EL (cell line): ENCODE results near the gene ZGPAT.

ENCODE experiments used
- DNase-seq: peaks from one replicate; pipeline ENCODE4 v3.0.0-alpha.2; 2016

ZGPAT gene

DNA sequence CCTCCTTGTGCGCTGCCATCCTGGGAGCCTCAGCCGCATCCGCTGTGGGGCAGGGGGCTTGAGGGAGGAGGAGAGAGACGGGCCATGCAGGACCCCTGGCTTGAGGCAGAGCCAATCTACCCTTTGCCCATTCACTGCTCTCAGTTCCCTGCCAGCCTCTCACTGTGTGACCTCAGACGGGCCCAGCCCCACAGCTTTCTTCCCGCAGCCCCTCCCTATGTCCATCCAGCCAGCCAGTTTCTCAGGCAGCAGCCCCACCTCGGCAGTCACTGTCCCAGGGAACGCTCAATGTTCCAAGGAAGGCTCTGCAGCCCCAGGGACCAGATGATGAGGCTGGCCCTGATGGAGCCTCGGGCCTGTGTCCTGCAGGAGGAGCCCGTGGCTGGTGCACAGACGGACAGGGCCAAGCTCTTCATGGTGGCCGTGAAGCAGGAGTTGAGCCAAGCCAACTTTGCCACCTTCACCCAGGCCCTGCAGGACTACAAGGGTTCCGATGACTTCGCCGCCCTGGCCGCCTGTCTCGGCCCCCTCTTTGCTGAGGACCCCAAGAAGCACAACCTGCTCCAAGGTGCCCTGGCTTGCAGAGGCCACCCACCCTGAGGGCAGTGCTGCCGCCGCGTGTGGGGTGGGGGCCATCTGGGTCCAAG is 15.3 kb upstream of the ZGPAT start:
- peak; percentile 28 for DNase-seq

DNA sequence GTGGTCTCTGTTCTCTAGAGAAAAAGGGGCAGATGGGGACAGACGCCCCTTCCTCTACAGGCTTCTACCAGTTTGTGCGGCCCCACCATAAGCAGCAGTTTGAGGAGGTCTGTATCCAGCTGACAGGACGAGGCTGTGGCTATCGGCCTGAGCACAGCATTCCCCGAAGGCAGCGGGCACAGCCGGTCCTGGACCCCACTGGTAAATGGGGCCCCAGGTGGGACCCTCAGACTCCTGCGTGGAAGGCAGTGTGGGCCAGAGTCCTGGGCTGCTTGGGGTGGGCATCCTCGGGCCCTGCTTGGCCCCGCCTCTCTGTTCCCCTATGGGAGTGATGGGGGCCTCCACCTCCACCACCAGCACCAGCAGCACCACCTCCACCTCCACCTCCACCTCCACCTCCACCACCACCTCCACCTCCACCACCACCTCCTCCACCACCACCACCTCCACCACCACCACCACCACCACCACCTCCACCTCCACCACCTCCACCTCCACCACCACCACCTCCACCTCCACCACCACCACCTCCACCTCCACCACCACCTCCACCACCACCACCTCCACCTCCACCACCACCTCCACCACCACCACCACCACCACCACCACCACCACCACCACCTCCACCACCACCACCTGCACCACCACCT is 14.6 kb upstream of the ZGPAT start:
- no peak for DNase-seq

DNA sequence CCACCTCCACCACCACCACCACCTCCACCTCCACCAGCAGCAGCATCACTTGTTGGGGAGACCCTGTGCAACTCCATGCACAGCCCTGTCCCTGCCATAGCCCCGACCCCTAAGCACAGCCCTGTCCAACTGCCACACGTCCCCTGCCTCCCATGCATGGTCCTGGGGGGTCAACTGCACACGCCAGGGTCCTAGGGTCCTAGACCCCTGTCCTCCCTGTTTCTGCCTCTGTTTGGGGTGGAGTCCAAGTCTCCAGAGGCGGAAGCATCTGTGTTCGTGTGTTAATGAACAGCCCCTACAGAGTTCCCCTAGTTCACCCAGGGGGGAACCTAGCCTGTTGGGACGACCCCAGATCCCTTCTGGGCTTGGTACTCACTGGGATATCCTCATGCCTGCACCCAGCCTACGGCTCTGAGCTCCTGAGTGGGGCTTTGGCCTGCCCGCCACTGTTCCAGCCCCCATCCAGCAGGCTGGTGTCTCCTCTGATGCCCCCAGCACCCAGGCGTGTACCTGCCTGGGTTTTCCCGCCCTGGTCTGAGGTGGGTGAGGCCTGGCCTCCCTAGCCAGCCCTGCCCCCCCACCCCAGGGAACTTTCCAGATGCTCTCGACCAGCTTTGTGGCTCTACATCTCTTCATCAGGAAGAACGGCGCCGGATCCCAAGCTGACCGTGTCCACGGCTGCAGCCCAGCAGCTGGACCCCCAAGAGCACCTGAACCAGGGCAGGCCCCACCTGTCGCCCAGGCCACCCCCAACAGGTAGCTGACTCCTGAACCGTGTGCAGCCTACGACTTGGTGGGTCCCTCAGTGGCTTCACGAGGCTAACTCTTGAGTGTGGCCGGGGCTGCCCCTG is 13.9 kb upstream of the ZGPAT start:
- DNase-seq = no peak

DNA sequence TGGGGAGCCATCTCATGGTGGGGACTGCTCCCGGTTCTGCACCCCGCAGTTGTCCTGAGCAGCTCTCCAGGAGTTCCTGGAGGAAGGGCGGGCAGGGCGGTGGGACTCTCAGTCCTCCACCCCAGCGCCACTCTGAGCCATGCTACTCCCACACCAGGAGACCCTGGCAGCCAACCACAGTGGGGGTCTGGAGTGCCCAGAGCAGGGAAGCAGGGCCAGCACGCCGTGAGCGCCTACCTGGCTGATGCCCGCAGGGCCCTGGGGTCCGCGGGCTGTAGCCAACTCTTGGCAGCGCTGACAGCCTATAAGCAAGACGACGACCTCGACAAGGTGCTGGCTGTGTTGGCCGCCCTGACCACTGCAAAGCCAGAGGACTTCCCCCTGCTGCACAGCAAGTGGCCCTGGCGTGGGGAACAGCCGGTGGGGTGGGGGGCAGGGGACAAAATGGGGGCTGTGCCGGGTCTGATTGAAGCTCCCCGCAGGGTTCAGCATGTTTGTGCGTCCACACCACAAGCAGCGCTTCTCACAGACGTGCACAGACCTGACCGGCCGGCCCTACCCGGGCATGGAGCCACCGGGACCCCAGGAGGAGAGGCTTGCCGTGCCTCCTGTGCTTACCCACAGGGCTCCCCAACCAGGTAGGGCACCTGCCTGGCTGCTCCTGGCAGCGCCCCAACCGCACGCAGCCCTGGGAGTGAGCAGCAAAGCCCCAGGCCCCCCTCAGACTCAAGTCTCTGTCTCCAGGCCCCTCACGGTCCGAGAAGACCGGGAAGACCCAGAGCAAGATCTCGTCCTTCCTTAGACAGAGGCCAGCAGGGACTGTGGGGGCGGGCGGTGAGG is 13.0 kb upstream of the ZGPAT start:
- no peak for DNase-seq

DNA sequence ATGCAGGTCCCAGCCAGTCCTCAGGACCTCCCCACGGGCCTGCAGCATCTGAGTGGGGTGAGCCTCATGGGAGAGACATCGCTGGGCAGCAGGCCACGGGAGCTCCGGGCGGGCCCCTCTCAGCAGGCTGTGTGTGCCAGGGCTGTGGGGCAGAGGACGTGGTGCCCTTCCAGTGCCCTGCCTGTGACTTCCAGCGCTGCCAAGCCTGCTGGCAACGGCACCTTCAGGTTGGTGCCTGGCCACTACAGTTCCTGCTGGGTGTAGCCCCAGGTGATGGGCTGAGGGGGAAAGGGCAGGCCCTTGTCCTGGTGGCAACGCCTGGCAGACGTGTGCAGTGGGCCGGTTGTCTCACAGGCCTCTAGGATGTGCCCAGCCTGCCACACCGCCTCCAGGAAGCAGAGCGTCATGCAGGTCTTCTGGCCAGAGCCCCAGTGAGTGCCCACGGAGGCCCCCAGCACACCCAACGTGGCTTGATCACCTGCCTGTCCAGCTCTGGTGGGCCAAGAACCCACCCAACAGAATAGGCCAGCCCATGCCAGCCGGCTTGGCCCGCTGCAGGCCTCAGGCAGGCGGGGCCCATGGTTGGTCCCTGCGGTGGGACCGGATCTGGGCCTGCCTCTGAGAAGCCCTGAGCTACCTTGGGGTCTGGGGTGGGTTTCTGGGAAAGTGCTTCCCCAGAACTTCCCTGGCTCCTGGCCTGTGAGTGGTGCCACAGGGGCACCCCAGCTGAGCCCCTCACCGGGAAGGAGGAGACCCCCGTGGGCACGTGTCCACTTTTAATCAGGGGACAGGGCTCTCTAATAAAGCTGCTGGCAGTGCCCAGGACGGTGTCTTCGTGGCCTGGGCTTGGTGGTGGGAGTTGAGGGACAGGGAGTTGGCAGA is 12.2 kb upstream of the ZGPAT start:
- no peak for DNase-seq

DNA sequence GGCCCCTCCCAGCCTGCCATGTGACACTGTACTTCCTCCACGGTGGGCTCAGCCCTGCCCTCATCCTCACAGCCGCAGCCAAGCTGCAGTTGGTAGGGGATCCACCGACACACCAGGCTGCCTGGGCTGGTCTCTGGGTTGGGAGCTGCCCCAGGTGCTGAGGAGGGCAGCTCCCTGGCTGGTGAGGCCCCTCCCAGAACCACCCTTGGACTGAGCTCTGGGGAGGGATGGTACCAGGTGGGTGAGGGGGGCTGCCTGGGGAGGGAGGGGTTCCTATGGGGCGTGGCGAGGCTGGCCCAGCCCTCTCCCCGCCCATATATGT is 11.6 kb upstream of the ZGPAT start:
- DNase-seq = no peak

DNA sequence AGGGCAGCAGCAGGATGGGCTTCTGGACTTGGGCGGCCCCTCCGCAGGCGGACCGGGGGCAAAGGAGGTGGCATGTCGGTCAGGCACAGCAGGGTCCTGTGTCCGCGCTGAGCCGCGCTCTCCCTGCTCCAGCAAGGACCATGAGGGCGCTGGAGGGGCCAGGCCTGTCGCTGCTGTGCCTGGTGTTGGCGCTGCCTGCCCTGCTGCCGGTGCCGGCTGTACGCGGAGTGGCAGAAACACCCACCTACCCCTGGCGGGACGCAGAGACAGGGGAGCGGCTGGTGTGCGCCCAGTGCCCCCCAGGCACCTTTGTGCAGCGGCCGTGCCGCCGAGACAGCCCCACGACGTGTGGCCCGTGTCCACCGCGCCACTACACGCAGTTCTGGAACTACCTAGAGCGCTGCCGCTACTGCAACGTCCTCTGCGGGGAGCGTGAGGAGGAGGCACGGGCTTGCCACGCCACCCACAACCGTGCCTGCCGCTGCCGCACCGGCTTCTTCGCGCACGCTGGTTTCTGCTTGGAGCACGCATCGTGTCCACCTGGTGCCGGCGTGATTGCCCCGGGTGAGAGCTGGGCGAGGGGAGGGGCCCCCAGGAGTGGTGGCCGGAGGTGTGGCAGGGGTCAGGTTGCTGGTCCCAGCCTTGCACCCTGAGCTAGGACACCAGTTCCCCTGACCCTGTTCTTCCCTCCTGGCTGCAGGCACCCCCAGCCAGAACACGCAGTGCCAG is 11.0 kb upstream of the ZGPAT start, which contains the start of gene TNFRSF6B:
Gene TNFRSF6B (plus strand): TSS at position 25 of the 729 bp plus-strand sequence. CDS start 116 bp downstream, at position 141.
- no peak for DNase-seq

DNA sequence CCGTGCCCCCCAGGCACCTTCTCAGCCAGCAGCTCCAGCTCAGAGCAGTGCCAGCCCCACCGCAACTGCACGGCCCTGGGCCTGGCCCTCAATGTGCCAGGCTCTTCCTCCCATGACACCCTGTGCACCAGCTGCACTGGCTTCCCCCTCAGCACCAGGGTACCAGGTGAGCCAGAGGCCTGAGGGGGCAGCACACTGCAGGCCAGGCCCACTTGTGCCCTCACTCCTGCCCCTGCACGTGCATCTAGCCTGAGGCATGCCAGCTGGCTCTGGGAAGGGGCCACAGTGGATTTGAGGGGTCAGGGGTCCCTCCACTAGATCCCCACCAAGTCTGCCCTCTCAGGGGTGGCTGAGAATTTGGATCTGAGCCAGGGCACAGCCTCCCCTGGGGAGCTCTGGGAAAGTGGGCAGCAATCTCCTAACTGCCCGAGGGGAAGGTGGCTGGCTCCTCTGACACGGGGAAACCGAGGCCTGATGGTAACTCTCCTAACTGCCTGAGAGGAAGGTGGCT is 10.4 kb upstream of the ZGPAT start:
- DNase-seq = no peak

DNA sequence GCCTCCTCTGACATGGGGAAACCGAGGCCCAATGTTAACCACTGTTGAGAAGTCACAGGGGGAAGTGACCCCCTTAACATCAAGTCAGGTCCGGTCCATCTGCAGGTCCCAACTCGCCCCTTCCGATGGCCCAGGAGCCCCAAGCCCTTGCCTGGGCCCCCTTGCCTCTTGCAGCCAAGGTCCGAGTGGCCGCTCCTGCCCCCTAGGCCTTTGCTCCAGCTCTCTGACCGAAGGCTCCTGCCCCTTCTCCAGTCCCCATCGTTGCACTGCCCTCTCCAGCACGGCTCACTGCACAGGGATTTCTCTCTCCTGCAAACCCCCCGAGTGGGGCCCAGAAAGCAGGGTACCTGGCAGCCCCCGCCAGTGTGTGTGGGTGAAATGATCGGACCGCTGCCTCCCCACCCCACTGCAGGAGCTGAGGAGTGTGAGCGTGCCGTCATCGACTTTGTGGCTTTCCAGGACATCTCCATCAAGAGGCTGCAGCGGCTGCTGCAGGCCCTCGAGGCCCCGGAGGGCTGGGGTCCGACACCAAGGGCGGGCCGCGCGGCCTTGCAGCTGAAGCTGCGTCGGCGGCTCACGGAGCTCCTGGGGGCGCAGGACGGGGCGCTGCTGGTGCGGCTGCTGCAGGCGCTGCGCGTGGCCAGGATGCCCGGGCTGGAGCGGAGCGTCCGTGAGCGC is 9.8 kb upstream of the ZGPAT start:
- DNase-seq = no peak

DNA sequence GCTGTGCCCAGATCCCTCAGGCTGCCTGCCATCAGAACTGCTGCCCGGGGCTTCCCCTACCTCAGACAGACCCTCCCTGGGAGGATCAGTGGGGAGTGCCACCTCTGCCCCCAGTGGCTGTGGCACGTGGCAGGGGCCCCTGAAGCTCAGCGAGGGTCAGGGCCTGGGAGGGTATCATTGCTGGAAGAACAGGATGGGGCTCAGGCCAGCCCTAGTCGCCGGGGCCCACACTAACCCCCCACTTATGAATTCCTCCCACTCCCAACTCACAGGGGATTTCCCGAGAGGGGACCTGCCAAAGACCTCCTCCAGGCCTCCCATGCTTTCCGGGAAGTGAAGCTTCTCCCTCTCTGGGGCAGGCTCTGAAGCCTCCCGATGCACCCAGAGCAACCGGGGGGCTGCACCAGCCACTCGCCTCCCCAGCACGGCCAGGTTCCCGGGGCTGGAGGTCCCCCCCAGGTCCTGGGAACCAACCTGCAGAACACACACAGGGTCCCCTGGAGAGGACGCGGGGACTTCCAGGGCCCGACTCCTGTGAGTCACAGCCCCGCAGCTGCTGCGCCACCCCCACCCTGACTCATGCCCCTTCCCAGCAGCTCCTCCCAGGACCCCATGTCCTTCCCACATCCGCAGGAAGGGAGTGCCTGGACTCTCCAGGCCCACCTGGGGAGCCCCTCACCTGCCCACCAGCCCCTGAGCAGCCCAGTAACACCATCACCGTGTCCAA is 8.9 kb upstream of the ZGPAT start:
- peak; percentile 93 for DNase-seq

DNA sequence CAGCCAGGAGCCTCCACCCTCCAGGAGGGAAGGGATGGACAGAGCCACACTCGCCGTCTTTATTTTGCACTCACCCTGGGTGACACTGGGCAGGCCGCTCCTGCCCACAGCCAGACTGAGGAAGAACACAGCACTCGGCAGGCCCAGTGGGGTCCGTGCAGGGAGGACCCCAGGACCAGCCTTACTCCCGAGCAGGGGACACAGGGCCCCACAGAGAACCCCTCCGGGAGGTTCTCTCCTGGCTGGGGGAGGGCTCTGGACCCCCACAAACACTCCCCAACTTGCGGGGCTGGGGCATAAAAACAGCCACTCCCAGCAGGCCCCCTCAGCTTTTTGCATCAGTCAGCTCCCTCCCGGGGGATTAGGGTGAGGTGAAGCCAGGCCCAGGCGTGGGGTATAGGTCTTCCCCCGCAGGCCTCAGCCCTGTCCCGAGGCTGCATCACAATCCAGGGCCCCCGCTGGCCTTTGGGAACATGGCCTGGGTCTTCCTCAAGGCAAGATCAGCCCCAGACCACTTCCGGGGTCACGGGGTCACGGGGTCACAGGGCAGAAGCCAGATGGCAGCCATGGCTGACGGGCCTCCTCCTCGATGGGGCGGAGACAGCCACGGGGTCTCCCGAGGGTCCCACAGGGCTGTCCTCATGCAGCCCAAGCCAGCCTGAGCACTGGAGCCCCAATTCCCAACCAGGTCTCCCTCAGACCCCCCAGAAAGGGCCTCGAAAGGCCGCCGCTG is 8.2 kb upstream of the ZGPAT start:
- DNase-seq = peak; percentile 8

DNA sequence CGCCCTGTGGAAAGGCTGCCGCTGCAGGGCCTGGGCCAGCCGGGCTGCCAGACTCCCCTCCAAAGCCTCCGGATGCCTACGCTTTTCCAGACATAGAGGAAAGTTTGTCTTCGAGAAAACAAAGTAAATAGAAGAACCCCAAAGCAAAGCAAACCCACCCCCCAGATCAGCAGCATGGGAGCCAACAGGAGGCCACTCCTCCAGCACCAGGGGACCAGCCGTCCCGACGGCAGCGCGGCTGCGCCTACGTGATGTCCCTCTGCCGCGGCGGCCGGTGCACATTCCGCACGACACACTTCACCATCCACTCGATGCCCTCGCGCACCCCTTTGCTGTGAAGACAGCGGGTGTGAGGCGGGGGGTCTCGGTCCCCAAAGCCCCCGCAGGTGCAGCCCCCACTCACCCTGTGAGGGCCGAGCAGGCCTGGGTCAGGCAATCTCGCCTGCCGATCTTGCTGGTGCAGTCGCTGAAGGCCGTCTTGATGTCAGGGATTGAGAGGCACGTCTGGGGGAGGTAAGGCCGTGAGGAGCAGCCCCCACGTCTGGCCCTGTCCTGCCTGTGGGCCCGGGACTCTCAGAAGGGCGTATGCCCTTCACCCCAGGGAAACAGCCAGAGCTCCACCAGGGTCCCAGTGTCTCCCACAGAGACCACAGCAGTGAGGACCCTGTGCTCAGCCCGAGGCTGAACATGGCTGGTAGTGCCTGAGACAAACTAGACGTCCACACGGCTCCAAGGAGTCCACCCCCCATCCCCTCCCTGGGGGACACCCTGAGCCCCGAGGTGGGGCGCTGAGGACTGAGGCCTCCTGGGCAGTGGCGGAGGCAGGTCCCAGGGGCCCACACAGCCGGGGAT is 7.4 kb upstream of the ZGPAT start:
- peak; percentile 0 for DNase-seq

DNA sequence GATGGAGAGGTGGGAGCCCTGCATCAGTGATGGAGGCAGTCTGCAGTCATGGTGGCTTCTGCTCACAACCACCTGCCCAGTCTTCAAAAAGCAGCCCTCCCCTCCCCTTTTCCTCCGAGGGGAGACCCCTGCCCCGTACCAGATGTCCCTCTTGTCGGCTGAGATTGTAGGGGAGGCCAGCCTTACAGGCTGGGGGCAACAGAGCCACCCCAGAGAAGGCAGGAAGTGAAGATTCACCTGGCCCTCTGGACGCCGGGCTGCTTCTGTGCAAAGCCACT is 6.8 kb upstream of the ZGPAT start:
- DNase-seq = peak; percentile 2

DNA sequence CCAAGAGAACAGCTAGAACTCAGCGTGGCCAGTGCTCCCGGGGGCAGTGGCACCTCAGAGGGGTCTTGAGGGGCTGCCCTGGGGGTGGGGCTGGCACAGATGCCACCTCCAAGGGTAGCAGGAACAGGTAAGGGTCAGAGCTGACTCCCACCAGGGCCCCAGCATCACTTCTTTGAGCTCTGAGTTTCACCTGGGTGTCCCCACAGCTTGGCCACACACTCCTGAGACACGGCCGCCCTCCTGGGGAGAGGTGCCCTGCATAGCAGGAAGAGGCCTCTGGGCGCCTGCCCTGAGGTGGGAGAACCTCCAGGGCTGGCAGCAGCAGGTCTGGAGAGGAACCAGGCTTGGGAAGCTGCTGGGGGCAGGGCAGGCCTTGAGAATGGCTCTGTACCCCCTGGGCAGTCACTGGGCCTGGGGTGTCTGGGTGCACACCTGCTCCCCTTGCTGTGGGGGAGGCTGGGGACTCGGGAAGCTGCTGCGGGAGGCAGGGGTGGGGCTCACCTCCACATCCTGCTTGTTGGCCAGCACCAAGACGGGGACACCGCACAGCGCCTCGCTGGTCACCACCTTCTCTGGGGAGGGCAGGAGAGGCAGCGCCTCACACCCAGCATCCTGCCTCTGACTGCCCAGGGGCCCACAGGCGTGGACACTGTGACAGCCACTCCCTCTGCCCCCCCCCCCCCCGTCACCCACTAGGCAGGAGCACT is 6.4 kb upstream of the ZGPAT start:
- DNase-seq = peak; percentile 1

DNA sequence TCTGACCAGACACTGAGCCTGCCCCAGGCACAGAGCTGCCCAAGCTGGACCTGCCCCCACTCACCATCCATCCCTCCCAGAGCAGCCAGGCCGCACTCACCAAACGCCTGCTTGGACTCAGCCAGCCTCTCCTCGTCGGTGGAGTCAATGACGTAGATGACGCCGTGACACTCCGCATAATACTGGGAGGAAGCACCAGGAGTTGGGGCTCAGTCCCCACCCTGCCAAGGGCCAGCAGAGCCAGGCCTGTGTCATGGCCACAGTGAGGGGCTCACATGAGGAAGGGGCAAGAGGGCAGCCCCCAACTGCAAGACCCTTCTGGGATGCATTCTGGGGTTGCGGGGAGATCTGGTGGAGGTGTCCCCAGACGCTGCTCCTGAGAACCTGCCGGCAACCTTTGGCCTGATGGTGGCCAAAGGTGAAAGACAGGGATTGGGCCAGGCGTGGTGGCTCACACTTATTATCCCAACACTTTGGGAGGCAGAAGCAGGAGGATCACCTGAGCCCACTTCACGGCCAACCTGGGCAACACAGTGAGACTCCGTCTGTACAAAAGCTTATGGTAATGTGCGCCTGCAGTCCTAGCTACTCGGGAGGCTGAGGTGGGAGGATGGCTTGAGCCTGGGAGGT is 5.7 kb upstream of the ZGPAT start:
- DNase-seq = no peak

DNA sequence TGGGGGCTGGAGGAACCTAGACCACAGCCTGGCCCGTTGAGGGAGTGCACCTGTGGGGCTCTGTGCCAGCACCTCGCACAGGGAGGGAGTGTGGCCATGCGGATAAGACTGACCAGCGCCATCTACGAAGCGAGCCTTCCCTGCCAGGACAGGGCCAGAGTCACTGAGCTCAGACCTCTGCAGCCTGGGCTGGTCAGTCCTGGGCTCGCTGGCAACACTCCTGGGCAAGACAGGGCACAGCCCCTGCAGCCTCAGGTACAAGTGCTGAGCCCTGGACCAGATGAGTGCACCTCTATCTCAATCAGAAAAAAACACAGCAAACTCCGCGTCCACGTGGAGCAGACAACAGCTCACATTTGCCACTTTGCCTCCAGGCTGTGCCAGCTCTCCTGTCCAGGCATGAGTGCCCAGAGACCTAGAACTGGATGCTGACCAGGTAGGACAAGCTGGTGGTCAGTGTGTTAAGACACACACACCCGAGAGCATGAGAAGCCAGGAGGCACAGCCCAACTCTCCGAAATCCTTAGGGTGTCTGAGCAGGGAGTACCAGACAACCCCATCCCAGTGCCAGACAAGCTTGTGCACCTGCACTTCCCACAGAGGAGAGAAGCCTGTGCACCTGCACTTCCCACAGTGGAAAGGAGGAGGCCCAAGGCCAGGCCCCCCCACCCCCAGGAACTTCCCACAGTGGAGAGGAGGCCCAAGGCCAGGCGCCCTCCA is 4.9 kb upstream of the ZGPAT start:
- DNase-seq = no peak
